HL-60 (cell line): ENCODE measurements around the gene L1CAM.

Experiments
- DNase-seq, 2 experiments: peaks; one replicate each; pipeline ENCODE4 v3.0.0-alpha.2; 2010 to 2020; ENCODE audit warnings: low read depth in 1 of 2, low spot score in 1 of 2
- H3K27ac ChIP-seq: fragments of 250-450 bp; sonication (Bioruptor Pico); replicated peaks from 2 replicates; pipeline ENCODE4 v1.5.1; 2020; ENCODE audit warnings: mild to moderate bottlenecking, moderate library complexity
- H3K27me3 ChIP-seq: fragments of 250-450 bp; sonication (Bioruptor Pico); 2 replicates; pipeline ENCODE4 v1.5.1; 2021; ENCODE audit warnings: mild to moderate bottlenecking, moderate library complexity; ENCODE audit not compliant: insufficient read depth, poor library complexity, severe bottlenecking
- H3K4me3 ChIP-seq: replicated peaks from 2 replicates; pipeline ENCODE4 v1.5.1; 2011; ENCODE audit warnings: mild to moderate bottlenecking, control low read depth, low read length; ENCODE audit not compliant: insufficient read depth
- GABPA ChIP-seq: IDR thresholded peaks from 2 replicates; pipeline ENCODE4 v1.6.1; 2012; ENCODE audit warnings: low read depth
- POLR2AphosphoS5 ChIP-seq: IDR thresholded peaks from 2 replicates; pipeline ENCODE4 v1.6.1; 2012; ENCODE audit warnings: low read depth
- SPI1 ChIP-seq: IDR thresholded peaks from 2 replicates; pipeline ENCODE4 v1.6.1; 2012; ENCODE audit warnings: low read depth, mild to moderate bottlenecking, borderline replicate concordance
- TF ChIP-seq, protein P1 (sequence below): IDR thresholded peaks from one replicate; pipeline ENCODE4 v1.5.1; 2011; ENCODE audit warnings: low read length, control low read depth, inconsistent platforms; ENCODE audit not compliant: insufficient read depth
- TF ChIP-seq, protein P2 (sequence below): IDR thresholded peaks from 2 replicates; pipeline ENCODE4 v1.6.1; 2012; ENCODE audit warnings: low read depth; ENCODE audit not compliant: insufficient replicate concordance

The L1CAM gene

DNA sequence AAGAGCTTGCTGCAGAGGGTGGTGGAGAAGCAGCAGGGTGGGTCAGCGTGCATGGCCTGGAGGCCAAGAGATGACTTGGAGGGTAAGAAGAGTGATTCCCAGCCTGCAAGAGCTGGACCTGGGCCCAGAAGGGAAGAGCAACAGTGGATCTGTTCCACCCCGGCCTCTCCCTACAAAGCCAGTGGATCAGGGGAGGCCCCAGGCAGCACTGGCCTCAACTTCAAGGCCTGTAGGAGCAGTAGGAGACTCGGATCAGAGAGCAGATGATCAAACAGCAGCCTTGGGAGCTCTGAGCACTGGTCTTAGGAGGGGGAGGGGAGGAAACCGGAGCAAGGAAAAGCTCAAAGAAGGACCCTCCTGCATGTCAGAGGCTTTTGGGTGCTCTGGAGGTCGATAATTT is 7.6 kb downstream of the L1CAM start:
- H3K4me3 ChIP-seq: no peak overlapping the region
- H3K27ac ChIP-seq: no peak overlapping the region
- no peak for DNase-seq
- peaks cover 3% of the 10 kb centered on the region for H3K27me3 ChIP-seq
- TF ChIP-seq SPI1 (no peak), POLR2AphosphoS5 (no peak), GABPA (no peak)
- TF ChIP-seq, protein P1, sequence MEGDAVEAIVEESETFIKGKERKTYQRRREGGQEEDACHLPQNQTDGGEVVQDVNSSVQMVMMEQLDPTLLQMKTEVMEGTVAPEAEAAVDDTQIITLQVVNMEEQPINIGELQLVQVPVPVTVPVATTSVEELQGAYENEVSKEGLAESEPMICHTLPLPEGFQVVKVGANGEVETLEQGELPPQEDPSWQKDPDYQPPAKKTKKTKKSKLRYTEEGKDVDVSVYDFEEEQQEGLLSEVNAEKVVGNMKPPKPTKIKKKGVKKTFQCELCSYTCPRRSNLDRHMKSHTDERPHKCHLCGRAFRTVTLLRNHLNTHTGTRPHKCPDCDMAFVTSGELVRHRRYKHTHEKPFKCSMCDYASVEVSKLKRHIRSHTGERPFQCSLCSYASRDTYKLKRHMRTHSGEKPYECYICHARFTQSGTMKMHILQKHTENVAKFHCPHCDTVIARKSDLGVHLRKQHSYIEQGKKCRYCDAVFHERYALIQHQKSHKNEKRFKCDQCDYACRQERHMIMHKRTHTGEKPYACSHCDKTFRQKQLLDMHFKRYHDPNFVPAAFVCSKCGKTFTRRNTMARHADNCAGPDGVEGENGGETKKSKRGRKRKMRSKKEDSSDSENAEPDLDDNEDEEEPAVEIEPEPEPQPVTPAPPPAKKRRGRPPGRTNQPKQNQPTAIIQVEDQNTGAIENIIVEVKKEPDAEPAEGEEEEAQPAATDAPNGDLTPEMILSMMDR: no peak
- TF ChIP-seq, protein P2, sequence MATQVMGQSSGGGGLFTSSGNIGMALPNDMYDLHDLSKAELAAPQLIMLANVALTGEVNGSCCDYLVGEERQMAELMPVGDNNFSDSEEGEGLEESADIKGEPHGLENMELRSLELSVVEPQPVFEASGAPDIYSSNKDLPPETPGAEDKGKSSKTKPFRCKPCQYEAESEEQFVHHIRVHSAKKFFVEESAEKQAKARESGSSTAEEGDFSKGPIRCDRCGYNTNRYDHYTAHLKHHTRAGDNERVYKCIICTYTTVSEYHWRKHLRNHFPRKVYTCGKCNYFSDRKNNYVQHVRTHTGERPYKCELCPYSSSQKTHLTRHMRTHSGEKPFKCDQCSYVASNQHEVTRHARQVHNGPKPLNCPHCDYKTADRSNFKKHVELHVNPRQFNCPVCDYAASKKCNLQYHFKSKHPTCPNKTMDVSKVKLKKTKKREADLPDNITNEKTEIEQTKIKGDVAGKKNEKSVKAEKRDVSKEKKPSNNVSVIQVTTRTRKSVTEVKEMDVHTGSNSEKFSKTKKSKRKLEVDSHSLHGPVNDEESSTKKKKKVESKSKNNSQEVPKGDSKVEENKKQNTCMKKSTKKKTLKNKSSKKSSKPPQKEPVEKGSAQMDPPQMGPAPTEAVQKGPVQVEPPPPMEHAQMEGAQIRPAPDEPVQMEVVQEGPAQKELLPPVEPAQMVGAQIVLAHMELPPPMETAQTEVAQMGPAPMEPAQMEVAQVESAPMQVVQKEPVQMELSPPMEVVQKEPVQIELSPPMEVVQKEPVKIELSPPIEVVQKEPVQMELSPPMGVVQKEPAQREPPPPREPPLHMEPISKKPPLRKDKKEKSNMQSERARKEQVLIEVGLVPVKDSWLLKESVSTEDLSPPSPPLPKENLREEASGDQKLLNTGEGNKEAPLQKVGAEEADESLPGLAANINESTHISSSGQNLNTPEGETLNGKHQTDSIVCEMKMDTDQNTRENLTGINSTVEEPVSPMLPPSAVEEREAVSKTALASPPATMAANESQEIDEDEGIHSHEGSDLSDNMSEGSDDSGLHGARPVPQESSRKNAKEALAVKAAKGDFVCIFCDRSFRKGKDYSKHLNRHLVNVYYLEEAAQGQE: no peak

DNA sequence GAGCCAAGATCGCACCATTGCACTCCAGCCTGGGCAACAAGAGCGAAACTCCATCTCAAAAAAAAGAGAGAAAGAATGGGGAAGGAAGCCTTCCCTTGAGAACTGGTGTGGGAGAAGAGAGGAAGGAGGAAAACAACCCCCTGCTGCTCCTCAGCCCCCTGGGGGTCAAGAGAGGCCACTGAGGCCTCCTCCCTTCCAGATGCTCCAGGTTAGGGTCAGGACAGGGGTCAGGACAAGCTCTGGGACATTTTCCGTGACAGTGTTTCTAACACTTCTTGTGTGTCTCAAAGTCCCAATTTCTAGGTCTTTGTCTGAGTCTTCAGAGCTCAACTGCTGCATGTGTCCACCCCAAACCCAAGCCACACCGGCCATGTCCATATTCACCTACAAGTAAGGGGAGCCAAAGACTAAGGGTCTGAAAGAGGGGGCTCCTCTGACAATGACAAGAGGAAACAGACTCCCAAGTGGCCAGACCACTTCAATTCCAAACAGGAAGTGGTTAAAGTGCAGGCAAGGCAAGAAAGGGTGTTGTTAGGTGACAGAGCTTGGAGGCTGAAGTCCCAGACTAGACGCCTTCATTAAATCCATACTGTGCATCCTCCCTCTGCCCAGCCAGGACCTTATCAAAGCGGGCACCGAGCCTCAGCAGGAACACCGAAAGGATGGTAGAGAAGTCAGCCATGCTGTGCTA is 8.3 kb downstream of the L1CAM start:
- peaks cover 3% of the 10 kb centered on the region for H3K27me3 ChIP-seq
- DNase-seq: no peak
- TF ChIP-seq GABPA: no peak
- TF ChIP-seq, protein P1: no peak
- TF ChIP-seq POLR2AphosphoS5: no peak
- TF ChIP-seq SPI1: peak; percentile 21; the same call in 1 of the 2 replicates
- TF ChIP-seq, protein P2: peak; percentile 7
- H3K4me3 ChIP-seq: no peak overlapping the region
- H3K27ac ChIP-seq: no peak overlapping the region

DNA sequence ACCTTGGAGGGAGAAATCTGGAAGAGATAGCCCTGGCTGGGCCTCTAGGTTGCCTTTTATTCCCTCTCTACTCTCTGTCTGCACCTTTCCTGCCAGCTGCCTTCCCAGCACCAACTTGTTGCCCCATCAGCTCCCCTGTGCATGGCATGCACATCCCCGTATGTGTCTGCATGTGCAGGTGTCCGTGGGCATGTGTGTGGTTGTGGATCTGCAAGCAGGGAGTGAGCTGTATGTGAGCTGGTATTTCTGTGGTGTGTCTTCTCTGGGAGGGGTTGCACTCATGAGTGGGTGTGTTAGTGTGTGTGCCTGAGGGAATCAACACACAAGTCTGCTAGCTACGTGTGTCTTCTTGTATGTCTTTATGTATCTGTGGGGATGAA is 9.9 kb downstream of the L1CAM start:
- TF ChIP-seq, protein P2: peak; percentile 25
- TF ChIP-seq GABPA: no peak
- no peak for TF ChIP-seq POLR2AphosphoS5
- TF ChIP-seq, protein P1: no peak
- no peak for TF ChIP-seq SPI1

More for the DNA sequence above, 9.9 kb downstream of the L1CAM start:
- no peak for DNase-seq
- Histone ChIP-seq H3K27ac (no peak overlapping the region), H3K27me3 (peaks cover 3% of the 10 kb centered on the region), H3K4me3 (no peak overlapping the region)
